WERI-Rb-1 (cell line): ENCODE measurements around the gene TMEM170B.

Source experiments
- DNase-seq: peaks from one replicate; pipeline ENCODE4 v3.0.0-alpha.2; 2020
- H3K27ac ChIP-seq: fragments of 250-450 bp; sonication (Bioruptor Pico); 2 replicates; pipeline ENCODE4 v1.5.1; 2020; ENCODE audit warnings: mild to moderate bottlenecking, moderate library complexity
- H3K27me3 ChIP-seq: fragments of 250-450 bp; sonication (Bioruptor Pico); 2 replicates; pipeline ENCODE4 v1.5.1; 2021; ENCODE audit warnings: mild to moderate bottlenecking, low read depth, moderate library complexity; ENCODE audit not compliant: insufficient read depth, severe bottlenecking
- H3K36me3 ChIP-seq: fragments of 250-450 bp; sonication (Bioruptor Pico); 2 replicates; pipeline ENCODE4 v1.5.1; 2020; ENCODE audit warnings: mild to moderate bottlenecking, moderate library complexity
- H3K4me3 ChIP-seq: 2 replicates; pipeline ENCODE4 v1.5.1; 2011; ENCODE audit warnings: low read depth, mild to moderate bottlenecking, control low read depth, low read length
- H3K9me3 ChIP-seq: fragments of 250-450 bp; sonication (Bioruptor Pico); 2 replicates; pipeline ENCODE4 v1.5.1; 2021; ENCODE audit warnings: mild to moderate bottlenecking, moderate library complexity; ENCODE audit not compliant: severe bottlenecking
- TF ChIP-seq, protein P1 (sequence below): IDR thresholded peaks from 2 replicates; pipeline ENCODE4 v1.5.1; 2011; ENCODE audit warnings: low read depth, mild to moderate bottlenecking, control low read depth, inconsistent platforms, low read length

The TMEM170B gene

DNA sequence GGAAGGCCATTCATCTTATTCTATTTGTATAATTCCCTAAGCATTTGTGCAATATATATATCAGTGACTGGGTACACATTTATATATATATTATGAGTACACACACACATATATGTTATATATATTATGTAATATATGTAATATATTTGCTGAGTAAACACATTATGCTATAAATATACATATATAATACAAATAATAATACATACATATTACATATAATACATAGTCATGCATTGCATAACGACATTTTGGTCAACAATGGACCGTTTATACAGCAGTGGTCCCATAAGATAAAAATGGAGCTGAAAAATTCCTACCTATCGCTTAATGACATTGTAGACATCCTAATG is 11.4 kb upstream of the TMEM170B start:
- Histone ChIP-seq H3K4me3 (no peak overlapping the region), H3K36me3 (no peaks in the 10 kb centered on the region), H3K27me3 (no peaks in the 10 kb centered on the region), H3K27ac (no peak overlapping the region), H3K9me3 (no peaks in the 10 kb centered on the region)
- TF ChIP-seq, protein P1, sequence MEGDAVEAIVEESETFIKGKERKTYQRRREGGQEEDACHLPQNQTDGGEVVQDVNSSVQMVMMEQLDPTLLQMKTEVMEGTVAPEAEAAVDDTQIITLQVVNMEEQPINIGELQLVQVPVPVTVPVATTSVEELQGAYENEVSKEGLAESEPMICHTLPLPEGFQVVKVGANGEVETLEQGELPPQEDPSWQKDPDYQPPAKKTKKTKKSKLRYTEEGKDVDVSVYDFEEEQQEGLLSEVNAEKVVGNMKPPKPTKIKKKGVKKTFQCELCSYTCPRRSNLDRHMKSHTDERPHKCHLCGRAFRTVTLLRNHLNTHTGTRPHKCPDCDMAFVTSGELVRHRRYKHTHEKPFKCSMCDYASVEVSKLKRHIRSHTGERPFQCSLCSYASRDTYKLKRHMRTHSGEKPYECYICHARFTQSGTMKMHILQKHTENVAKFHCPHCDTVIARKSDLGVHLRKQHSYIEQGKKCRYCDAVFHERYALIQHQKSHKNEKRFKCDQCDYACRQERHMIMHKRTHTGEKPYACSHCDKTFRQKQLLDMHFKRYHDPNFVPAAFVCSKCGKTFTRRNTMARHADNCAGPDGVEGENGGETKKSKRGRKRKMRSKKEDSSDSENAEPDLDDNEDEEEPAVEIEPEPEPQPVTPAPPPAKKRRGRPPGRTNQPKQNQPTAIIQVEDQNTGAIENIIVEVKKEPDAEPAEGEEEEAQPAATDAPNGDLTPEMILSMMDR: no peak
- no peak for DNase-seq

DNA sequence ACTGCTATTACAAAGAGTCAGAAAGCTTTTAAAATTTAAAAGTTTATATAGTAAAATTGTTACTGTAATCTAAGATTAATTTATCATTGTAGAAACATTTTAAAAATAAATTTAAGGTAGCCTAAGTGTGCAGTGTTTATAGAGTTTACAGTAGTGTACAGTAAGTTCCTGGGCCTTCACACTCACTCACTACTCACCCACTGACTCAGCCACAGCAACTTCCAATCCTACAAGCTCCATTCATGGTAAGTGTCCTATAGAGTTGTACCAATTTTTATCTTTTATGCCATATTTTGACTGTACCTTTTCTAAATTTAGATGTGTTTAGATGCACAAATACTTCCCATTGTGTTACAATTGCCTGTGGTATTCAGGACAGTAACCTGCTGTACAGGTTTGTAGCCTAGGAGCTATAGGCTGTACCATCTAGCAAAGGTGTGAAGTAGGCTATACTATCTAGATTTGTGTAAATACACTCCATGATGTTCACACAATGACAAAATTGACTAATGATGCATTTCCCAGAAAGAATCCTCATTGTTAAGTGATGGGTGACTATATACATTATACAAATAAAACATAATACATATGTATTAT is 10.2 kb upstream of the TMEM170B start:
- DNase-seq: no peak
- Histone ChIP-seq H3K36me3 (no peaks in the 10 kb centered on the region), H3K4me3 (no peak overlapping the region)

DNA sequence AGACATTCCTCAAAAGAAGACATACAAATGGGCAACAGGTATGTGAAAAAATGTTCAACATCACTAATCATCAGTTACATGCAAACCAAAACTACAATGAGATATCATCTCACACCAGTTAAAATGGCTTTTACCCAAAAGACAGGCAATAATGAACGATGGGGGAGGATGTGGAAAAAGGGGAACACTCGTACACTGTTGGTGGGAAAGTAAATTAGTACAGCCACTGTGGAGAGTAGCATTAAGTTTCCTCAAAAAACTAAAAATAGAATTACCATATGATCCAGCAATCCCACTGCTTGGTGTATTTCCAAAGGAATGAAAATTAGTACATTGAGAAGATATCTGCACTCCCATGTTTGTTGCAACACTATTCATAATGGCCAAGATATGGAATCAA is 8.6 kb upstream of the TMEM170B start:
- TF ChIP-seq, protein P1: no peak
- Histone ChIP-seq H3K9me3 (no peaks in the 10 kb centered on the region), H3K27ac (no peak overlapping the region), H3K27me3 (no peaks in the 10 kb centered on the region), H3K36me3 (no peaks in the 10 kb centered on the region), H3K4me3 (no peak overlapping the region)
- DNase-seq: no peak

More for the DNA sequence above, 10.2 kb upstream of the TMEM170B start:
- H3K27me3 ChIP-seq: no peaks in the 10 kb centered on the region
- no peak overlapping the region for H3K27ac ChIP-seq
- no peaks in the 10 kb centered on the region for H3K9me3 ChIP-seq
- TF ChIP-seq, protein P1: no peak

DNA sequence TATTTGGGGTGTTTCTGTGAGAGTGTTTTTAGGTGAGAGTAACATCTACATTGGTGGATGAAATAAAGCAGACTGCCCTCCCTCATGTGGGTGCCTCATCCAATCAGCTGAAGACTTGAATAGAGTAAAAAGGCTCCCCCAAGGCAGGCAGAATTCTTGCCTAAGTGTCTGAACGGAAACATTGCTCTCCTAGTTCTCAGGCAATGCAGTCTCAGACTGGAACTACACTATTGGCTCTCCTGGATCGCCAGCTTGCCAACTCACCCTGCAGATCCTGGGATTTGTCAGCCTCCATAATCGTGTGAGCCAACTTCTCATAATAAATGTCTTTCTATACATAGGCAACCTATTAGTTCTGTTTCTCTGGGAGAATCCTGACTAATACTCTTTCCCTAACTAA is 5.5 kb upstream of the TMEM170B start:
- Histone ChIP-seq H3K27ac (no peak overlapping the region), H3K4me3 (no peak overlapping the region), H3K36me3 (no peaks in the 10 kb centered on the region), H3K27me3 (no peaks in the 10 kb centered on the region), H3K9me3 (no peaks in the 10 kb centered on the region)
- TF ChIP-seq, protein P1: no peak
- no peak for DNase-seq

DNA sequence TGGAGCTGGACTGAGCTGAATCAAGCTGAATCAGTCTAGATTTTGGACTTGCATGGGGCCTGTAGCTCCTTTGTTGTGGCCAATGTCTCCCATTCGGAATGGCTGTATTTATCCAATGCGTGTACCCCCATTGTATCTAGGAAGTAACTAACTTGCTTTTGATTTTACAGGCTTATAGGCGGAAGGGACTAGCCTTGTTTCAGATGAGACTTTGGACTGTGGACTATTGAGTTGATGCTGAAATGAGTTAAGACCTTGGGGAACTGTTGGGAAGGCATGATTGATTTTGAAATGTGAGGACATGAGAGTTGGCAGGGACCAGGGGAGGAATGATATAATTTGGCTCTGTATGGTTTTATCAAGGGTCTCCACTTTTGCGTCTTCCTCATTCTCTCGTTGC is 3.0 kb upstream of the TMEM170B start:
- Histone ChIP-seq H3K27me3 (no peaks in the 10 kb centered on the region), H3K9me3 (no peaks in the 10 kb centered on the region), H3K4me3 (no peak overlapping the region), H3K36me3 (peaks cover 7% of the 10 kb centered on the region), H3K27ac (no peak overlapping the region)
- no peak for DNase-seq
- TF ChIP-seq, protein P1: no peak

DNA sequence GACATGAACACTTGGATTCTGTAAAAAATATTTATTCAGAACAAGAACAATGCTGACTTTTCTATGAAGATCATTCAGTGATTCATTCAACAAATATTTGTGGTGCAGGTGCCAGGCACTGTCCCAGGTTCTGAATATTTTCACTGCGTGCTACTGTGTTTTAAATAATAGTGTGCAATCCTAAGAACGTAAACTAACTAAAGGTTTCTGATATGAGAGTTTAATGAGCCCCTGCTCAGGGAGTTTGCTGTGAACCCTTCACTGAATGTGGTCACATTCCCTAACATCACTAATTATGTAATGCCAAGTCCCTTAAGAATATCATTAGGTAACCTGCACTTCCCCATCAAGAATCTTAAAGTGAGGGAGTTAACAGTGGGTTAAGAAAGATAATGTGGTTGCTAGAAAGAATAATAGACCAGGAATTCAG is 1.7 kb upstream of the TMEM170B start:
- H3K4me3 ChIP-seq: no peak overlapping the region
- no peak for DNase-seq
- no peaks in the 10 kb centered on the region for H3K9me3 ChIP-seq
- H3K27ac ChIP-seq: no peak overlapping the region
- no peaks in the 10 kb centered on the region for H3K27me3 ChIP-seq
- TF ChIP-seq, protein P1: no peak
- peaks cover 12% of the 10 kb centered on the region for H3K36me3 ChIP-seq
